NCI-H526 treated with DMSO at 0.1 percent for 48 hours (cell line): ENCODE results near the gene NR1H4.
A peak's percentile ranks its signal among the peaks of the same experiment; 100 is the strongest.
"Not testable (repeated sequence)": the region's sequence is repeated elsewhere in the genome, so short reads cannot be mapped to it uniquely, and the experiment has no call there.

Source experiments
- DNase-seq: peaks from one replicate; lab custom pipeline; 2025; lab: John Stamatoyannopoulos, UW

The NR1H4 gene

GRCh38 chr12:100512692-100513091 is 39.0 kb downstream of the NR1H4 start:
- DNase-seq = no peak

- no peak for DNase-seq
Measured at GRCh38 chr12:100515968-100516367, 42.3 kb downstream of the NR1H4 start.

- no peak for DNase-seq
Measured at GRCh38 chr12:100518376-100518775, 44.7 kb downstream of the NR1H4 start.

GRCh38 chr12:100520048-100520769 is 46.5 kb downstream of the NR1H4 start:
- DNase-seq = no peak

GRCh38 chr12:100521958-100522357 is 48.3 kb downstream of the NR1H4 start:
- no peak for DNase-seq

- DNase-seq = no peak
Measured at GRCh38 chr12:100528034-100528433, 54.4 kb downstream of the NR1H4 start.

- DNase-seq = peak; percentile 74
Measured at GRCh38 chr12:100528471-100529127, 54.9 kb downstream of the NR1H4 start.

GRCh38 chr12:100529756-100530350 is 56.2 kb downstream of the NR1H4 start:
- no peak for DNase-seq

GRCh38 chr12:100533376-100533775 is 59.7 kb downstream of the NR1H4 start:
- DNase-seq = peak; percentile 86

- DNase-seq = no peak
Measured at GRCh38 chr12:100534625-100535227, 61.1 kb downstream of the NR1H4 start.

- DNase-seq = no peak
Measured at GRCh38 chr12:100539202-100539601, 65.5 kb downstream of the NR1H4 start.

GRCh38 chr12:100544165-100544564 is 70.5 kb downstream of the NR1H4 start:
- DNase-seq = no peak

GRCh38 chr12:100545092-100545491 is 71.4 kb downstream of the NR1H4 start:
- no peak for DNase-seq

- DNase-seq = no peak
Measured at GRCh38 chr12:100553936-100554335, 80.3 kb downstream of the NR1H4 start.

- peak; percentile 84 for DNase-seq
Measured at GRCh38 chr12:100554608-100555077, 81.0 kb downstream of the NR1H4 start.

- no peak for DNase-seq
Measured at GRCh38 chr12:100555722-100556121, 82.1 kb downstream of the NR1H4 start.

GRCh38 chr12:100557357-100557756 is 83.7 kb downstream of the NR1H4 start:
- no peak for DNase-seq

- not testable (repeated sequence) for DNase-seq
Measured at GRCh38 chr12:100559261-100559660, 85.6 kb downstream of the NR1H4 start.

GRCh38 chr12:100564090-100564489 is 90.4 kb downstream of the NR1H4 start:
- DNase-seq = no peak

GRCh38 chr12:100564905-100565467 is 91.3 kb downstream of the NR1H4 start:
- no peak for DNase-seq

GRCh38 chr12:100565987-100566545 is 92.4 kb downstream of the NR1H4 start:
- DNase-seq = no peak
